HEK293 (cell line): ENCODE measurements around the gene SCAF4.

Experiments used
- CTCF ChIA-PET: fragments of 350-600 bp; formaldehyde crosslinking; extraction: SDS; loops from one replicate; lab custom pipeline; 2021; ENCODE audit warnings: antibody characterized with exemption; lab: Yijun Ruan, JAX
- POLR2A ChIA-PET: fragments of 300-600 bp; formaldehyde crosslinking; extraction: SDS; loops from one replicate; lab custom pipeline; 2020; ENCODE audit warnings: antibody characterized with exemption, inconsistent platforms; lab: Yijun Ruan, JAX
- H3K27ac ChIP-seq: fragments of 200-500 bp; sonication (Bioruptor generic); 2 replicates; pipeline ENCODE4 v1.5.1; 2014; ENCODE audit warnings: low read depth, low read length, control low read depth, inconsistent platforms; ENCODE audit errors: extremely low read depth
- H3K36me3 ChIP-seq, 2 experiments: fragments of 200-500 bp in 1 of 2; sonication (Bioruptor generic) in 1 of 2; 1 replicate in 1 of 2; 2 replicates in 1 of 2; pipeline ENCODE4 v1.5.1; 2014 to 2017; ENCODE audit warnings: inconsistent platforms in 2 of 2, low read length in 2 of 2; ENCODE audit not compliant: control insufficient read depth in 2 of 2, insufficient read depth in 1 of 2
- H3K4me1 ChIP-seq: fragments of 200-500 bp; sonication (Bioruptor generic); 2 replicates; pipeline ENCODE4 v1.5.1; 2014; ENCODE audit warnings: mild to moderate bottlenecking, low read length, inconsistent platforms; ENCODE audit not compliant: control insufficient read depth, insufficient read depth
- H3K4me3 ChIP-seq: 2 replicates; pipeline ENCODE4 v1.5.1; 2011; ENCODE audit warnings: low read depth, mild to moderate bottlenecking, control low read depth, low read length, moderate library complexity
- H3K9me3 ChIP-seq: fragments of 200-500 bp; sonication (Bioruptor generic); 2 replicates; pipeline ENCODE4 v1.5.1; 2014; ENCODE audit warnings: low read depth, low read length, inconsistent platforms; ENCODE audit not compliant: control insufficient read depth, insufficient read depth
- CTCF ChIP-seq: fragments of 450-650 bp; formaldehyde crosslinking; IDR thresholded peaks from 2 replicates; pipeline ENCODE4 v1.5.1; 2016; ENCODE audit warnings: missing biosample characterization, missing genetic modification characterization
- EGR2 ChIP-seq: fragments of 450-650 bp; formaldehyde crosslinking; IDR thresholded peaks from 2 replicates; pipeline ENCODE4 v1.5.1; 2016; ENCODE audit warnings: low read depth, missing biosample characterization, missing genetic modification characterization
- PRDM1 ChIP-seq: fragments of 450-650 bp; formaldehyde crosslinking; IDR thresholded peaks from 2 replicates; pipeline ENCODE4; 2016; ENCODE audit warnings: missing biosample characterization, missing genetic modification characterization
- ZNF274 ChIP-seq, 2 experiments: fragments of 200-500 bp in 1 of 2; fragments of 450-650 bp in 1 of 2; sonication (Bioruptor generic) in 1 of 2; formaldehyde crosslinking in 1 of 2; IDR thresholded peaks; 2 replicates each; pipeline versions ENCODE4 v1.5.1 to v1.6.1; 2014 to 2016; ENCODE audit warnings: borderline replicate concordance in 1 of 2, inconsistent platforms in 1 of 2, low read length in 1 of 2, missing biosample characterization in 1 of 2, missing genetic modification characterization in 1 of 2
- ZNF629 ChIP-seq: fragments of 450-650 bp; formaldehyde crosslinking; IDR thresholded peaks from 2 replicates; pipeline ENCODE4 v1.5.1; 2017; ENCODE audit warnings: missing biosample characterization, missing genetic modification characterization
- ZSCAN18 ChIP-seq: fragments of 450-650 bp; formaldehyde crosslinking; IDR thresholded peaks from 2 replicates; pipeline ENCODE4 v1.5.1; 2016; ENCODE audit warnings: missing biosample characterization, missing genetic modification characterization

Gene SCAF4

GRCh38 chr21:31624181-31624580, 107.7 kb downstream of the SCAF4 start (continued):
- no peak for TF ChIP-seq ZSCAN18 (tag by site-specific recombination)

GRCh38 chr21:31623664-31624063, 108.3 kb downstream of the SCAF4 start:
- H3K4me1 ChIP-seq, result no peaks in the 10 kb centered on the region
- ChIA-PET CTCF (interaction anchor here (0.5 to 1.9 kb wide), 9 partner anchors 12 to 548 kb away, joined by 3 to 8 read pairs (median 3); no protein-coding TSS in a partner anchor), POLR2A (no interaction called here)
- no peak overlapping the region for H3K4me3 ChIP-seq
- H3K9me3 ChIP-seq, result no peaks in the 10 kb centered on the region
- no peak overlapping the region for H3K27ac ChIP-seq
- TF ChIP-seq CTCF (tag by site-specific recombination) (0 out of 2 replicates have a peak, but pooled peaks have one; percentile 8), ZNF629 (tag by site-specific recombination) (no peak)
- H3K36me3 ChIP-seq, result no peaks in the 10 kb centered on the region

- POLR2A ChIA-PET, result no interaction called here
- no peak overlapping the region for H3K27ac ChIP-seq
- no peaks in the 10 kb centered on the region for H3K36me3 ChIP-seq
- TF ChIP-seq ZNF274 (IDR thresholded peaks at IDR 0.05; ENCODE audit: low read length), result no peak
- no peak for TF ChIP-seq ZNF274 (tag by site-specific recombination; IDR thresholded peaks at IDR 0.05; ENCODE audit: borderline replicate concordance)
- TF ChIP-seq EGR2 (tag by site-specific recombination), result peak; percentile 51; the same call in 1 of the 2 replicates
- TF ChIP-seq PRDM1 (tag by site-specific recombination), result peak; percentile 57
- no peaks in the 10 kb centered on the region for H3K9me3 ChIP-seq
- H3K4me3 ChIP-seq, result no peak overlapping the region
- CTCF ChIA-PET, result interaction anchor here (1.9 kb wide), 1 partner anchor 18 kb away, joined by 8 read pairs; no protein-coding TSS in a partner anchor
- H3K4me1 ChIP-seq, result no peaks in the 10 kb centered on the region
Observed at GRCh38 chr21:31622397-31622796, 109.5 kb downstream of the SCAF4 start.
